NCI-H69 (cell line): ENCODE measurements around the gene PRRC2A.

ENCODE experiments used
- DNase-seq: peaks from one replicate; lab custom pipeline; 2025; lab: John Stamatoyannopoulos, UW

The PRRC2A gene

DNA sequence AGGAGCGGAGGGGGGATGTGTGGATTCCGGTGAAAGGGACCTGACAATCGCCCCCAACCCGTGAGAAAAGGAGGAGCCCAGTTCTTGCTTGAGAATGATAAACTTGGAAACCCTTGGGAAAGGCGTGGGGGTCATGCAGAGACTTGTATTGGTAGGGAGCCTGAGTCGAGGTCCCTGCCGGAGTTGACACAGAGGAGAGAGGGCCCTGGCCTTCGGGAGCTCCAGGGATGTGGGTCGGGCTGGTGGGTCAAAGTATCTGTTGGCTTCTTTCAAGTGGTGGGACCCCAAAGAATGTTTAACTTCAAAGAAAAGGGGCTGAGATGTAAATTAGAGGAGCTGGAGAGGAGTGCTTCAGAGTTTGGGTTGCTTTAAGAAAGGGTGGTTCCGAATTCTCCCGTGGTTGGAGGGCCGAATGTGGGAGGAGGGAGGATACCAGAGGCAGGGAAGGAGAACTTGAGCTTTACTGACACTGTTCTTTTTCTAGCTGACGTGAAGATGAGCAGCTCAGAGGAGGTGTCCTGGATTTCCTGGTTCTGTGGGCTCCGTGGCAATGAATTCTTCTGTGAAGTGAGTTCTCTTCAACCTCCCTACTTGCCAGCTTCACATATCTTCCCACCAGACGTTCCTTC is 45.9 kb downstream of the PRRC2A start:
- no peak for DNase-seq

DNA sequence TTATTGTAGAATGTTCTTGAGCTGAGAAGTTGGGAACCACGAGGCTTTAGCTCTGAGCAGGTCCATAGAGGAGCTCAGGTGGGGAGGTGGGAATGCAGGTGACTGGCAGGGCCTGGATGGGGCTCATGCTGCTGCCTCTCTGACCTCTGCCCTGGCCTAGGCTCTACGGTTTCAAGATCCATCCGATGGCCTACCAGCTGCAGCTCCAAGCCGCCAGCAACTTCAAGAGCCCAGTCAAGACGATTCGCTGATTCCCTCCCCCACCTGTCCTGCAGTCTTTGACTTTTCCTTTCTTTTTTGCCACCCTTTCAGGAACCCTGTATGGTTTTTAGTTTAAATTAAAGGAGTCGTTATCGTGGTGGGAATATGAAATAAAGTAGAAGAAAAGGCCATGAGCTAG is 49.2 kb downstream of the PRRC2A start, which contains the start of gene LY6G5B:
TSS of gene LY6G5B (plus strand) at position 301 of the 400 bp plus-strand sequence. CDS start 975 bp downstream, outside the sequence.
- no peak for DNase-seq

DNA sequence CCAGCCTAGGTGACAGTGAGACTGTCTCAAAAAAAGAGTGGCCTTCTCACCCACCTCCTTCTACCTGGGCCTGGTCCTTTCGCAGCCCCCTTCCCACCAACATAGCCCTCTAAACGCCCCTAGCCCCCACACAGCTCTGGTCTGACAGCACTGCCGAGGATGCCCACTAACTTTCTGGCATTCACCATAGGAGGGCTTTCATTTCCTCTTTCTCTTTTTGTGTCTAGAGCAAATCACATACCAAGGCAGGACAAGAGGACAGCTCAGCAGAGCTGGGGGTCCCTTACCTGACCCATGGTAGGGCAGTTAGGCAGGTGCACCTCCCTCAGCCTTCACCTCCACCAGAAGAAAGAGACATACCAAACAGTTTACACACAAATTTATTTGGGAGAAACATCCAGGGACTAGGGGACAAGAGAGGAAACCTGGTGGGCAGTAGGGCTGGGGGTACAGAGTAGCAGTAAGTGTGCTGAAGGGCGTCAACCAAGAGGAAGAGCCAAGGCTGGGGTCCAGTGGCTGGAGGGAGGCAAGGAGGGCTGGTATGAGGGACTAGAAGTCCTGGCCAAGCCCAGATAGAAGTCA is 55.9 kb downstream of the PRRC2A start:
- DNase-seq = no peak

DNA sequence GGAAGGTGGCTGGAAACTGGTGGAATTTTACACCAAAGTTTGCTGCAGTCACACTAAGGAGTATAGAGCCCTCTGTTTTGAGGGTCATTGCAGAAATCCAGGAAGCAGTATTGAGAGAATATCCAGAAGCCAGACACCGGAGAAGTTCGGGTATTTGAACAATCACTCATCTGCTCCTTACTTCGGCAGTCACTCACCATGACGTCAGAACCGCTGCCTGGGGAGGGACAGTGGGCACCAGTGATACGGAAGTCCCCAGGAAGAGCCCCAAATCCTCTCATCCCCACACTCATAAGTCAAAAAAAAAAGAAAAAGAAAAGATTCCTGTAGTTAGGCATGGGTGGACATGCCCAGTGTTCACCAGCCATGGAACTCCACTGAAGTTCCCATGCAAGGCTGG is 56.4 kb downstream of the PRRC2A start:
- no peak for DNase-seq

GRCh38 chr6:31677955-31678354 is 57.4 kb downstream of the PRRC2A start:
- no peak for DNase-seq

- DNase-seq = peak; percentile 94
Measured at GRCh38 chr6:31680226-31681134, 60.0 kb downstream of the PRRC2A start, which contains the start of gene LY6G5C. Gene LY6G5C, minus strand, starts transcription at chr6:31681067. Its CDS starts 694 bp downstream, at chr6:31680373.

DNA sequence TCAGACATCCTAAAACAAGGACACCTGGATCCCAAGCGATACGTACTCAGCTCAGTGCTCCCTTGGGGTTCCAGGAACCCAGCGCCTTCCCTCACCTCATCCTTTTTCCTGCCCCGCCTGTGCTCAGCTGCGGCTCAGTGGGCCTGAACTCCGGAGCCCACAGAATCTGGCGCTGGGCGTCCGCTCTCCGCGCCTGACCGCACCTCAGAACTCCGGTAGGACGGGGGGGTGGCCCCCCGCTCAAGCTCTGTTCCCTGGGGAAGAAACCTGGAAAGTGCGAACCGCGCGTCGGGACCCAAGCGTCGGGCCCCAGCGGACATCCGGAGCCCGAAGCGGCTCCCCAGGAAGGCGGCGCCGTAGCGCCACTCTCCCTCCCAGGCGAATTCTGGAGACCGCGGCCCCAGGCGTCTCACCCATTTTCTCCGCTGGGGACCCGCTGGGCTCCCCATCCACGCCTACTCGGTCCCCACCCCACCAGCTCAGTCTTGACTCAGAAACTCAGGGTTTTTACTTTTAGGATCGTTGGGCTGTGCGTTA is 60.7 kb downstream of the PRRC2A start:
- DNase-seq = peak; percentile 85

DNA sequence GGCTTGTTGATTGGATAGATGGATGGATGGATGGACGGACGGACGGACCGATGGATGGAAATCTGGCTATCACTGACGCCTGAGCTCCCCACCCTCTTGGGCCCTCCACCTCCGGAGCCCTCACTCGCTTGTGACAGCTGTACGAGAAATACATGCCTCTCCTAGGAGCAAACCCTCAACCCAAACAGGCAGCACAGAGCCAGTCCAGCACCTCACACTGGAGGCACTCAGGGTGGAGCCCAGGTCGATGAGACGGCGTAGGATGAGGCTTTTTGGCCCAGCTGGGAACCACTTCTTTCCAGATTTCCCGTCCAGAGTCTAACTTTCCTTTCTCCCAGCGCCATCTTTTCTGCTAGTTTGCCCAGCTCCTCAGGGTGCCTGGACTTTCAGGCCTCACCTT is 63.1 kb downstream of the PRRC2A start:
- no peak for DNase-seq

- DNase-seq = no peak
Measured at GRCh38 chr6:31686483-31686882, 66.0 kb downstream of the PRRC2A start.

- no peak for DNase-seq
Measured at GRCh38 chr6:31687321-31687720, 66.8 kb downstream of the PRRC2A start.
